NOMO-1 treated with dmso at 0.1 percent for 144 hours (cell line): ENCODE results near the gene HIGD1C.
"Not testable (repeated sequence)": the region's sequence is repeated elsewhere in the genome, so short reads cannot be mapped to it uniquely, and the experiment has no call there.

Experiments used
- DNase-seq: peaks from one replicate; lab custom pipeline; 2025; ENCODE audit not compliant: unreplicated experiment; lab: John Stamatoyannopoulos, UW

Gene HIGD1C

DNA sequence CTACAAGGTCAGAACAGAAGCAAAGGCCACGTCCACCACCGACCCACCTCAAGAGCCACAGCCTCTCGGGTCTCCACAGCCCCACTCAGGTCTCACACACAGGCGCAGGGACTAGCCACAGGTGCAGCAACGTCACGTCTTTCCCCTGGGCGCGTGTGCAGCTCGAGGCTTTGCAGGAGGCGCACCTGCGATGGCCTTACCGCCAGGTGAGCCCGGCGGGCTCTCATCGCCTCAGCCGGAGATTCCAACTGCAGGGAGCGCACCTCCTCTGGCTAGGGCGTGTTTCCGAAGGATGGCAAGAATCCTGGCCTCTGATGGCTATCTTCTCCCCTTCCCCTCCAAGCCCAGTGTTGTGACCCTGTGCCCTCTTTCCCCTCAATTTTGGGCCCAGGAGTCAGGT is at the start of gene HIGD1C:
TSS of gene HIGD1C (plus strand) at position 35 of the 400 bp plus-strand sequence. CDS start 1,455 bp downstream, outside the sequence.
- DNase-seq, result no peak

DNA sequence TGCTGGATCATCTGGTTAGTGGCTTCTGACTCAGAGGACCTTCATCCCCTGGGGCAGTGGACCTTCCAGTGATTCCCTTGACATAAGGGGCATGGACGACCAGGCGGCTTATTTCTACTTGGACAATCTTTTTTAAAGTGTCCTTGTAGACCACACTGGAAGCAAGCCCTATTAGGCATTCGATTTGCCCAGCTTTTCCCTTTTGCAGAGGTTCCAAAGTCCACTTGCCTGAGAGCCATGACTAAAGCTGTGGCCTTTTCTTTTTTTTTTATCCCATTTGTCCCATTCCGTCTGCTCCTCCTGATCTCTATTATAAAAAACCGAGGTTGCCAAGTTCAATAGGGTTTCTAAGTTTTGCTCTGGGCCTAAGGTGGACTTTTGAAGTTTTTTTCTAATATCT is 43.9 kb upstream of the HIGD1C start:
- not testable (repeated sequence) for DNase-seq

DNA sequence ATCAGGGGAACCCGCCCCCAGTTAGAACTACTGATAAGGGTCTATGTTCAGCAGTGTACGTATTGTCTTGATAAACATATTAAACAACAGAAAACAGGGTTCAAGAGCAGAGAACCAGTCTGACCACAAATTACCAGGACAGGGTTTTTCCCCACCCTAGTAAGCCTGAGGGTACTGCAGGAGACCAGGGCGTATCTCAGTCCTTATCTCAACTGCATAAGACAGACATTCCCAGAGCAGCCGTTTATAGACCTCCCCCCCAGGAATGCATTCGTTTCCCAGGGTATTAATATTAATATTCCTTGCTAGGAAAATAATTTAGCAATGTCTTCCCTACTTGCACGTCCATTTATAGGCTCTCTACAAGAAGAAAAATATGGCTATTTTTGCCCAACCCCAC is 40.0 kb upstream of the HIGD1C start:
- DNase-seq, result not testable (repeated sequence)

GRCh38 chr12:50913224-50913623 is 39.1 kb upstream of the HIGD1C start:
- no peak for DNase-seq

GRCh38 chr12:50914872-50915484 is 37.4 kb upstream of the HIGD1C start:
- no peak for DNase-seq

GRCh38 chr12:50916292-50916691 is 36.1 kb upstream of the HIGD1C start:
- DNase-seq, result no peak

DNA sequence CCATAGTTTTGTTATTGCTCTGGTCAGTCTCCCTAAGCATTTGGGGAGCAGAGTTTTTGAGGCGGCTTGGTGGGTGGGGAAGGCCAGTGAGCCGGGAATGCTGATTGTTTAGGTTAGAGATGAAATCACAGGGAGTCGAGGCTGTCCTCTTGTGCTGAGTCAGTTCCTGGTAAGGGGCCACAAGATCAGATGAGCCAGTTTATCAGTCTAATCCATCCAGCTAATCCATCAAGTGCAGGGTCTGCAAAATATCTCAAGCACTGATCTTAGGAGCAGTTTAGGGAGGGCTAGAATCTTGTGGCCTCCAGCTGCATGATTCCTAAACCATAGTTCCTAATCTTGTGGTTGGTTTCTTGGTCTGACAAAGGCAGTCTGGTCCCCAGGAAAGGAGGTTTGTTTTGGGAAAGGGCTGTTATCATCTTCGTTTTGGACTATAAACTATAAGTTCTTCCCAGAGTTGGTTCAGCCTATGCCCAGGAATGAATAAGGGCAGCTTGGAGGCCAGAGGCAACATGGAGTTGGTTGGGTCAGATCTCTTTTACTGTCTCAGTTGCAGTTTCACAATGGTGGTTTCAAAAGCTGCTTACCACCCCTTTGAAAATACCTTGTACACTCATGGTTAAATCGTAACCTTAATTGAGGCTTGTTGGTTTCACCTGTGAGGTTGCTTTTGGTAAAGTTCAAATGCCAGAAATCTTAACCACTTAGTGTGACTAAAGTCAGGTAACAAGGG is 33.6 kb upstream of the HIGD1C start:
- no peak for DNase-seq

DNA sequence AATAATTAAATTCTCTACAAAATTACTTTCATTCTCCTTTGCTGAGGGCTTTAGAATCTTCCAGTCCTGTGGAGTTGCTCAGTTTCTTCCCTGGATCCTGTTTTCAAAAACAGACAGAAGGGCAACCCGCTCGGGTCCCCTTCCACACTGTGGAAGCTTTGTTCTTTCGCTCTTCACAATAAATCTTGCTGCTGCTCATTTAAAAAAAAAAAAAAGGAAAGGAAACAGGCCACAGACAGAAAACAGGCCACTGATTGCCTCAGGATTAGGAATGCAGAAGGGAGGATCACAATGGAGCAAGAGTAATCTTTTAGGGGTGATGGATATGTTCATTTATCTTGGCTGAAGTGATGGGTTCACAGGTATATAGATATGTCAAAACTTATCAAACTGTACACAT is 29.5 kb upstream of the HIGD1C start:
- DNase-seq, result no peak

- no peak for DNase-seq
Measured at GRCh38 chr12:50923361-50924130, 28.8 kb upstream of the HIGD1C start.

- no peak for DNase-seq
Measured at GRCh38 chr12:50924131-50924438, 28.3 kb upstream of the HIGD1C start.

GRCh38 chr12:50924439-50925341 is 27.7 kb upstream of the HIGD1C start:
- peak; percentile 94 for DNase-seq

DNA sequence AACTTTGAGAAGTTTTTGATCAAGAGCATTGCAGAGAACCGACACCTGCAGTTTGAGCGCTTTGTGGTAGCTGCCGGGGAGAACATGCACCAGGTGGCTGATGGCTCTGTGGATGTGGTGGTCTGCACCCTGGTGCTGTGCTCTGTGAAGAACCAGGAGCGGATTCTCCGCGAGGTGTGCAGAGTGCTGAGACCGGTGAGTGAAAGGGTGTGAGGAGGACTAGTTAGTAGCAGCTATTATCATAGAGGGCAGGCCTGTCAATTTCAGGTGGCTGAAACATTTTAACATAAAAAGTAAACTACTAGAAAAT is 27.0 kb upstream of the HIGD1C start:
- DNase-seq, result no peak

- no peak for DNase-seq
Measured at GRCh38 chr12:50925920-50926319, 26.4 kb upstream of the HIGD1C start.

DNA sequence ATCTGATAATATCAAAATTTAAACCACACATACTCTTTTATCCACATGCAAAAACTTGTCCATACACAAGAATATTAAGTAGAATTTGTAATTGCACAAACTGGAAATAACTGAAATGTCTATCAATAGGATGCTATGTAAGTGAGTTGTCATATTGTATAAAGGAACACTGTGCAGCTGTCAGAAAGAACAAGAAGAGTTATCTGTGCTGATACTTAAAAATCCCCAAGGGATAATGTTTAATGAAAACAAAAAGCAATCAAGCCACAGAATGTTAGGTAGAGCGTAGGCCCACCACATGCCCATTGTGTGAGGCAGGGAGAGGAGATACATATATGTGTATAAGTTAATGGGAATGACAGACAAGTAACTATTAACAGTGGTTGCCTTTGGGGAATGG is 25.9 kb upstream of the HIGD1C start:
- DNase-seq, result no peak

- DNase-seq, result not testable (repeated sequence)
Measured at GRCh38 chr12:50926932-50927331, 25.4 kb upstream of the HIGD1C start.

DNA sequence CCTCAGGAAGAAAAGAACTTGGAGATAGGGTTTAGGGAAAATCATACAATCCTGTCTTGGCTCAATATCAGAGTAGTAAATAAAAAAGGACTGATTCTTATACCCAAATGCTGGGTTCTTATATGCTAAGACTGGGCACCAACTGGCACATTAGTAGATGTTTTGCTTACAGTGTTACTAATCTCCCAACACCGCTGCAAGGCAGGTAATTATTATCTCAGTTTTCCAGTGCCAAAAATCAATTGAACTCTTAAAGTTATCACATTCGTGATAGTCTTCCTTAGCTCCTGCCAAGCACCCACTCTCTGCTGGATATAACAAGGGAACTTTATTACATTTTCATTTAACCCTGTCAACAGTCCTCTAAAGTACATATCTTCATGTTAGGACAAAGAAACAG is 25.0 kb upstream of the HIGD1C start:
- DNase-seq, result no peak

- no peak for DNase-seq
Measured at GRCh38 chr12:50927766-50928224, 24.5 kb upstream of the HIGD1C start.

DNA sequence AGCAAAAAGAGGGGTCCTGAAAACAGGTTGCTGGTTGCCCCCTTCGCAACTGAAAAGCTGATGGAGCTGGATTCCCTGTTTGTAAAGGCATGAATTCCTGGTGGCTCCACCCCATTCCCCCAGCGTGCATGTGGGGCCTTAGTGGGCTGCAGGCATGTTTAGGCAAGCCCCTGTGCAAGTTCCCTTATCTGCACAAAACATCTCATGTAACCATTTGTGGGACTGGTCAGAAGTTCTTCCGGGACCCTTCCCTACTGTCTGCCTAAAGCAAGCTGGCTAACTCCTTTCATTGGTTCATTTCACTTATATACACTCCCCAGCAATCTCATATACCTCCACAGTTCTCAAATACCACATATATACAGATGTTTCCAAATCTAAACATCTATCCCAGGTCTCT is 24.0 kb upstream of the HIGD1C start:
- no peak for DNase-seq

DNA sequence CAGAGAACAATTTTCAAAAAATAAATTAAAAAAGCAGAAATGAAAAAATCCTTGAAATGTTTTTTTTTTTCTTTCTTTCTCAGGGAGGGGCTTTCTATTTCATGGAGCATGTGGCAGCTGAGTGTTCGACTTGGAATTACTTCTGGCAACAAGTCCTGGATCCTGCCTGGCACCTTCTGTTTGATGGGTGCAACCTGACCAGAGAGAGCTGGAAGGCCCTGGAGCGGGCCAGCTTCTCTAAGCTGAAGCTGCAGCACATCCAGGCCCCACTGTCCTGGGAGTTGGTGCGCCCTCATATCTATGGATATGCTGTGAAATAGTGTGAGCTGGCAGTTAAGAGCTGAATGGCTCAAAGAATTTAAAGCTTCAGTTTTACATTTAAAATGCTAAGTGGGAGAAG is 22.5 kb upstream of the HIGD1C start:
- DNase-seq, result no peak

DNA sequence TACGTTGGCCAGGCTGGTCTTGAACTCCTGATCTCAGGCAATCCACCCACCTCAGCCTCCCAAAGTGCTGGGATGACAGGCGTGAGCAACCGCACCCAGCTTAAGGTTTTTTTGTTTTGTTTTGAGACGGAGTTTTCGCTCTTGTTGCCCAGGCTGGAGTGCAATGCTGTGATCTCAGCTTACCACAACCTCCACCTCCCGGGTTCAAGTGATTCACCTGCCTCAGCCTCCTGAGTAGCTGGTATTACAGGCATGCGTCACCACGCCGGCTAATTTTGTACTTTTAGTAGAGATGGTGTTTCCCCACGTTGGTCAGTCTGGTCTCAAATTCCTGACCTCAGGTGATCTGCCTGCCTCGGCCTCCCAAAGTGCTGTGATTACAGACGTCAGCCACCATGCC is 21.9 kb upstream of the HIGD1C start:
- not testable (repeated sequence) for DNase-seq

GRCh38 chr12:50932787-50933280 is 19.5 kb upstream of the HIGD1C start:
- DNase-seq, result peak; percentile 20
